H9 (cell line): ENCODE measurements around the gene MRPS27. TPM values are rescaled to one million over a fixed set of nuclear protein-coding genes. Genes with fewer than 3 reads are reported as not detected.

Experiments used
- DNase-seq: peaks from one replicate; pipeline ENCODE4 v3.0.0-alpha.2; 2017
- H2AFZ ChIP-seq: one replicate; pipeline ENCODE4 v1.6.1; 2013; ENCODE audit warnings: mild to moderate bottlenecking, low read length, control low read depth, moderate library complexity
- H2AK5ac ChIP-seq: 2 replicates; pipeline ENCODE4 v1.6.1; 2013; ENCODE audit warnings: low read length, control low read depth, mixed read lengths; ENCODE audit not compliant: insufficient read length
- H2BK120ac ChIP-seq: one replicate; pipeline ENCODE4 v1.6.1; 2013; ENCODE audit warnings: low read depth, mild to moderate bottlenecking, low read length, control low read depth, inconsistent platforms; ENCODE audit not compliant: poor library complexity, severe bottlenecking
- H2BK12ac ChIP-seq: 2 replicates; pipeline ENCODE4 v1.6.1; 2013; ENCODE audit warnings: low read length, control low read depth, mixed read lengths, low read depth; ENCODE audit not compliant: insufficient read length
- H2BK15ac ChIP-seq: 2 replicates; pipeline ENCODE4 v1.6.1; 2013; ENCODE audit warnings: low read depth, low read length, control low read depth
- H2BK20ac ChIP-seq: one replicate; pipeline ENCODE4 v1.6.1; 2013; ENCODE audit warnings: low read depth, mild to moderate bottlenecking, low read length, control low read depth, inconsistent platforms; ENCODE audit not compliant: poor library complexity, severe bottlenecking
- H2BK5ac ChIP-seq: 2 replicates; pipeline ENCODE4 v1.6.1; 2013; ENCODE audit warnings: low read length, control low read depth, mixed read lengths; ENCODE audit not compliant: insufficient read length
- H3K14ac ChIP-seq: 2 replicates; pipeline ENCODE4 v1.6.1; 2013; ENCODE audit warnings: low read length, control low read depth; ENCODE audit not compliant: insufficient read depth
- H3K18ac ChIP-seq: 2 replicates; pipeline ENCODE4 v1.6.1; 2013; ENCODE audit warnings: low read depth, mild to moderate bottlenecking, mixed read lengths, low read length, control low read depth; ENCODE audit not compliant: insufficient read length
- H3K23ac ChIP-seq: 2 replicates; pipeline ENCODE4 v1.6.1; 2013; ENCODE audit warnings: low read length, control low read depth, mixed read lengths, low read depth; ENCODE audit not compliant: insufficient read length
- H3K23me2 ChIP-seq: 2 replicates; pipeline ENCODE4 v1.6.1; 2013; ENCODE audit warnings: low read depth, mild to moderate bottlenecking, mixed read lengths, low read length, control low read depth; ENCODE audit not compliant: insufficient read length, poor library complexity, severe bottlenecking
- H3K27ac ChIP-seq: 2 replicates; pipeline ENCODE4 v1.5.1; 2013; ENCODE audit warnings: low read length, control low read depth, mixed read lengths, low read depth; ENCODE audit not compliant: insufficient read length
- H3K27me3 ChIP-seq: 2 replicates; pipeline ENCODE4 v1.6.1; 2013; ENCODE audit warnings: low read length, control low read depth, inconsistent platforms; ENCODE audit not compliant: insufficient read depth
- H3K4ac ChIP-seq: 2 replicates; pipeline ENCODE4 v1.6.1; 2013; ENCODE audit warnings: low read depth, mild to moderate bottlenecking, control low read depth, inconsistent platforms, low read length, moderate library complexity
- H3K4me1 ChIP-seq: 2 replicates; pipeline ENCODE4 v1.6.1; 2013; ENCODE audit warnings: low read length, control low read depth, inconsistent platforms; ENCODE audit not compliant: insufficient read depth
- H3K4me2 ChIP-seq: 2 replicates; pipeline ENCODE4 v1.6.1; 2013; ENCODE audit warnings: low read length, control low read depth, mixed read lengths; ENCODE audit not compliant: insufficient read length, insufficient read depth
- H3K56ac ChIP-seq: 2 replicates; pipeline ENCODE4 v1.6.1; 2013; ENCODE audit warnings: low read depth, mild to moderate bottlenecking, mixed read lengths, low read length, control low read depth; ENCODE audit not compliant: insufficient read length
- H3K79me1 ChIP-seq: 2 replicates; pipeline ENCODE4 v1.6.1; 2013; ENCODE audit warnings: low read depth, mild to moderate bottlenecking, moderate library complexity, low read length, control low read depth, inconsistent platforms; ENCODE audit not compliant: insufficient read depth, poor library complexity, severe bottlenecking
- H3K79me2 ChIP-seq: 2 replicates; pipeline ENCODE4 v1.6.1; 2013; ENCODE audit warnings: low read length, control low read depth, inconsistent platforms; ENCODE audit not compliant: insufficient read depth
- H3K9ac ChIP-seq: 2 replicates; pipeline ENCODE4 v1.6.1; 2013; ENCODE audit warnings: low read length, control low read depth, mixed read lengths; ENCODE audit not compliant: insufficient read length; ENCODE audit errors: extremely low read depth
- H3K9me3 ChIP-seq: one replicate; pipeline ENCODE4 v1.6.1; 2013; ENCODE audit warnings: low read depth, low read length, inconsistent platforms; ENCODE audit not compliant: control insufficient read depth
- H3T11ph ChIP-seq: one replicate; pipeline ENCODE4 v1.6.1; 2013; ENCODE audit warnings: mild to moderate bottlenecking, low read length, control low read depth, inconsistent platforms
- H4K20me1 ChIP-seq: one replicate; pipeline ENCODE4 v1.6.1; 2013; ENCODE audit not compliant: control insufficient read depth, insufficient read length, insufficient read depth
- H4K5ac ChIP-seq: 2 replicates; pipeline ENCODE4 v1.6.1; 2013; ENCODE audit warnings: low read depth, mild to moderate bottlenecking, mixed read lengths, low read length, control low read depth; ENCODE audit not compliant: insufficient read length
- H4K8ac ChIP-seq: replicated peaks from 2 replicates; pipeline ENCODE4 v1.6.1; 2013; ENCODE audit warnings: low read length, control low read depth, mixed read lengths, low read depth; ENCODE audit not compliant: insufficient read length
- H4K91ac ChIP-seq: 2 replicates; pipeline ENCODE4 v1.6.1; 2013; ENCODE audit warnings: low read depth, mild to moderate bottlenecking, moderate library complexity, mixed read lengths, low read length, control low read depth; ENCODE audit not compliant: insufficient read length
- H3K27ac Mint-ChIP-seq, 3 experiments: 2 replicates in 2 of 3; 3 replicates in 1 of 3; pipeline ENCODE4 v1.8.0; 2020 to 2021; ENCODE audit warnings: mixed read lengths in 3 of 3, mild to moderate bottlenecking in 1 of 3, moderate library complexity in 1 of 3
- H3K27me3 Mint-ChIP-seq: 2 replicates; pipeline ENCODE4 v1.8.0; 2021; ENCODE audit warnings: low read depth, mild to moderate bottlenecking, moderate library complexity, mixed read lengths
- H3K36me3 Mint-ChIP-seq, 3 experiments: 2 replicates in 2 of 3; 3 replicates in 1 of 3; pipeline ENCODE4 v1.8.0; 2020 to 2021; ENCODE audit warnings: low read depth in 3 of 3, mixed read lengths in 3 of 3; ENCODE audit not compliant: insufficient read depth in 1 of 3
- H3K4me1 Mint-ChIP-seq, 2 experiments: 2 replicates each; pipeline ENCODE4 v1.8.0; 2020; ENCODE audit warnings: mixed read lengths in 2 of 2
- H3K4me3 Mint-ChIP-seq, 2 experiments: 2 replicates in 1 of 2; 3 replicates in 1 of 2; pipeline ENCODE4 v1.8.0; 2020 to 2021; ENCODE audit warnings: mild to moderate bottlenecking in 2 of 2, mixed read lengths in 2 of 2, moderate library complexity in 1 of 2
- H3K9me3 Mint-ChIP-seq, 2 experiments: 2 replicates in 1 of 2; 3 replicates in 1 of 2; pipeline ENCODE4 v1.8.0; 2020; ENCODE audit warnings: mild to moderate bottlenecking in 2 of 2, mixed read lengths in 2 of 2, moderate library complexity in 1 of 2
- CTCF ChIP-seq: fragments of 200-600 bp; sonication (generic); conservative IDR thresholded peaks from 3 replicates; pipeline ENCODE4 v1.8.0; 2021; ENCODE audit warnings: antibody characterized with exemption, mild to moderate bottlenecking
- WGBS: extraction: QIAGEN DNeasy Blood & Tissue Kit; methylation state at CpG from one replicate; pipeline ENCODE4 v1.1.7; 2013; ENCODE audit warnings: missing lambda C conversion rate, low lambda C conversion rate, mixed read lengths; ENCODE audit not compliant: insufficient read length; ENCODE audit errors: extremely low coverage; 5-methylcytosine and 5-hydroxymethylcytosine counted together
- total RNA-seq: library from RNA; stranded (reverse); gene quantifications from 2 replicates; pipeline ENCODE4 v1.2.1, GENCODE V29; 2021

Gene MRPS27
- total RNA-seq, 1 experiment from 2014 or later: 83.3 TPM

- no peak overlapping the region for H3K23ac ChIP-seq
- H3K4ac ChIP-seq: no peak overlapping the region
- no peaks in the 10 kb centered on the region for H3K4me1 ChIP-seq
- H3K56ac ChIP-seq: no peak overlapping the region
- no peak overlapping the region for H2BK5ac ChIP-seq
- WGBS: no CpG with 5 or more reads among the region's 4 CpGs
- no peak overlapping the region for H3K14ac ChIP-seq
- peaks cover 16 to 23% of the 10 kb centered on the region in 2 experiments for H3K4me1 Mint-ChIP-seq
- no peak for DNase-seq
- no peak for TF ChIP-seq CTCF
- no peaks in the 10 kb centered on the region for H4K20me1 ChIP-seq
- H3K79me1 ChIP-seq: no peaks in the 10 kb centered on the region
- no peak overlapping the region for H3K4me3 Mint-ChIP-seq
- no peak overlapping the region for H3K18ac ChIP-seq
- no peaks in the 10 kb centered on the region for H3K23me2 ChIP-seq
- no peak overlapping the region for H4K5ac ChIP-seq
- H2BK12ac ChIP-seq: no peak overlapping the region
- no peak overlapping the region for H2BK120ac ChIP-seq
- no peak overlapping the region for H3K27ac Mint-ChIP-seq
- H3K9me3 Mint-ChIP-seq: no peaks in the 10 kb centered on the region; a peak in 1 of 5 replicates
- no peak overlapping the region for H3T11ph ChIP-seq
- H3K79me2 ChIP-seq: no peaks in the 10 kb centered on the region
- no peak overlapping the region for H2BK20ac ChIP-seq
- peaks cover 22 to 30% (median 28%) of the 10 kb centered on the region in 3 experiments; a peak in 6 of 7 replicates for H3K36me3 Mint-ChIP-seq
- no peak overlapping the region for H3K4me2 ChIP-seq
- H2AK5ac ChIP-seq: no peak overlapping the region
- no peak overlapping the region for H3K27ac ChIP-seq
- H4K91ac ChIP-seq: no peak overlapping the region
- no peaks in the 10 kb centered on the region for H3K27me3 ChIP-seq
- no peaks in the 10 kb centered on the region for H3K27me3 Mint-ChIP-seq
- no peak overlapping the region for H3K9ac ChIP-seq
- no peak overlapping the region for H2AFZ ChIP-seq
- H4K8ac ChIP-seq: no peak overlapping the region
- no peaks in the 10 kb centered on the region for H3K9me3 ChIP-seq
- no peak overlapping the region for H2BK15ac ChIP-seq
Measured at GRCh38 chr5:72347801-72348308, 27.8 kb upstream of the MRPS27 start.
